Urinary bladder (tissue), 4 donors: ENCODE data around the gene TTC31. TPM values are rescaled to one million over a fixed set of nuclear protein-coding genes. Genes with fewer than 3 reads are reported as not detected.
"Not testable (repeated sequence)": the region's sequence is repeated elsewhere in the genome, so short reads cannot be mapped to it uniquely, and the experiment has no call there.

Experiments used
- DNase-seq: peaks from one replicate; pipeline ENCODE4 v3.0.0-alpha.2; 2015; ENCODE audit errors: extremely low spot score
- H3K27ac ChIP-seq: one replicate; pipeline ENCODE4 v1.5.1; 2013; ENCODE audit warnings: low read depth, mild to moderate bottlenecking, moderate library complexity
- H3K36me3 ChIP-seq: one replicate; pipeline ENCODE4 v1.6.1; 2013; ENCODE audit warnings: mild to moderate bottlenecking, moderate library complexity; ENCODE audit not compliant: insufficient read depth
- H3K4me1 ChIP-seq: one replicate; pipeline ENCODE4 v1.6.1; 2013; ENCODE audit warnings: mild to moderate bottlenecking, moderate library complexity; ENCODE audit not compliant: insufficient read depth
- H3K4me3 ChIP-seq: one replicate; pipeline ENCODE4 v1.5.1; 2013; ENCODE audit warnings: low read depth, low read length
- WGBS: extraction: QIAGEN DNeasy Blood & Tissue Kit; methylation state at CpG from one replicate; pipeline ENCODE4 v1.1.7; 2013; 5-methylcytosine and 5-hydroxymethylcytosine counted together
- polyA plus RNA-seq: library from polyadenylated mRNA; stranded (reverse); fragments of 200-250 nt; gene quantifications from one replicate; pipeline ENCODE4 v1.2.3, GENCODE V29; 2013
- total RNA-seq: library from RNA; depleted of rRNA; stranded (reverse); fragments of >200 nt; gene quantifications from one replicate; pipeline ENCODE4 v1.2.3, GENCODE V29; 2014
- donor health status: healthy with polysubstance abuse.
- donor health status: healthy.

Gene TTC31
- 10.8 TPM for total RNA-seq
- 20.9 TPM for polyA plus RNA-seq

- DNase-seq: peak; percentile 92
- H3K27ac ChIP-seq: peak within 1 kb of the TSS; percentile 83
- H3K4me3 ChIP-seq: peak within 1 kb of the TSS; percentile 76
- peaks cover 6% of the 10 kb centered on the region for H3K4me1 ChIP-seq
- H3K36me3 ChIP-seq: no peaks in the 10 kb centered on the region
- under 1% methylated on average over 50 of the region's 50 CpGs for WGBS
Measured at GRCh38 chr2:74482801-74483674, at the start of gene TTC31, which contains the start of gene CCDC142. TSS of gene TTC31 (plus strand) at chr2:74483081. CDS start at chr2:74483096, 15 bp downstream. TSS of gene CCDC142 (minus strand) at chr2:74482998. CDS start at chr2:74482837, 161 bp downstream.

GRCh38 chr2:74436111-74436805 is 46.6 kb upstream of the TTC31 start:
- no peak overlapping the region for H3K4me3 ChIP-seq
- no peaks in the 10 kb centered on the region for H3K4me1 ChIP-seq
- no peak overlapping the region for H3K27ac ChIP-seq
- WGBS: 65% methylated on average over 43 of the region's 43 CpGs
- no peaks in the 10 kb centered on the region for H3K36me3 ChIP-seq
- DNase-seq: no peak

- 72% methylated on average over 6 of the region's 6 CpGs for WGBS
- no peak for DNase-seq
- Histone ChIP-seq H3K36me3 (no peaks in the 10 kb centered on the region), H3K4me3 (no peak overlapping the region), H3K4me1 (peaks cover 1% of the 10 kb centered on the region), H3K27ac (no peak overlapping the region)
Measured at GRCh38 chr2:74436848-74437695, 45.8 kb upstream of the TTC31 start.

- Histone ChIP-seq H3K4me1 (peaks cover 1% of the 10 kb centered on the region), H3K27ac (no peak overlapping the region), H3K4me3 (no peak overlapping the region), H3K36me3 (no peaks in the 10 kb centered on the region)
- DNase-seq: no peak
- WGBS: 96% methylated on average over 1 of the region's 1 CpG
Measured at GRCh38 chr2:74438248-74438647, 44.6 kb upstream of the TTC31 start.

- peaks cover 1% of the 10 kb centered on the region for H3K4me1 ChIP-seq
- 29% methylated on average over 3 of the region's 3 CpGs for WGBS
- no peak overlapping the region for H3K27ac ChIP-seq
- peak overlapping the region; percentile 42 for H3K4me3 ChIP-seq
- no peaks in the 10 kb centered on the region for H3K36me3 ChIP-seq
- no peak for DNase-seq
Measured at GRCh38 chr2:74439373-74439772, 43.5 kb upstream of the TTC31 start.

GRCh38 chr2:74439803-74440377 is 43.0 kb upstream of the TTC31 start:
- no peak for DNase-seq
- H3K4me3 ChIP-seq: peak overlapping the region; percentile 42
- no peak overlapping the region for H3K27ac ChIP-seq
- WGBS: 12% methylated on average over 14 of the region's 14 CpGs
- no peaks in the 10 kb centered on the region for H3K36me3 ChIP-seq
- peaks cover 1% of the 10 kb centered on the region for H3K4me1 ChIP-seq

GRCh38 chr2:74440378-74441169 is 42.3 kb upstream of the TTC31 start:
- Histone ChIP-seq H3K4me1 (peaks cover 1% of the 10 kb centered on the region), H3K4me3 (peak overlapping the region; percentile 42), H3K36me3 (no peaks in the 10 kb centered on the region), H3K27ac (peak overlapping the region; percentile 41)
- 14% methylated on average over 45 of the region's 45 CpGs for WGBS
- DNase-seq: peak; percentile 80

GRCh38 chr2:74441170-74441689 is 41.7 kb upstream of the TTC31 start:
- DNase-seq: no peak
- H3K27ac ChIP-seq: no peak overlapping the region
- 34% methylated on average over 33 of the region's 33 CpGs for WGBS
- peaks cover 1% of the 10 kb centered on the region for H3K4me1 ChIP-seq
- H3K36me3 ChIP-seq: no peaks in the 10 kb centered on the region
- H3K4me3 ChIP-seq: peak overlapping the region; percentile 42

- WGBS: 12% methylated on average over 75 of the region's 75 CpGs
- Histone ChIP-seq H3K4me1 (peaks cover 1% of the 10 kb centered on the region), H3K4me3 (peak within 1 kb of the TSS; percentile 42), H3K27ac (peak within 1 kb of the TSS; percentile 41), H3K36me3 (no peaks in the 10 kb centered on the region)
- DNase-seq: no peak
Measured at GRCh38 chr2:74441690-74442482, 41.0 kb upstream of the TTC31 start, which contains the start of gene RTKN. TSS of gene RTKN (minus strand) at chr2:74441937. CDS start at chr2:74441816, 121 bp downstream.

GRCh38 chr2:74442483-74443297 is 40.2 kb upstream of the TTC31 start:
- H3K4me3 ChIP-seq, H3K27ac ChIP-seq, H3K4me1 ChIP-seq, H3K36me3 ChIP-seq, DNase-seq: not testable (repeated sequence)
- WGBS: 93% methylated on average over 16 of the region's 16 CpGs
